Activated naive CD4-positive, alpha-beta T cell treated with Interleukin-2 at 50 U/mL for 16 hours (primary cell): Measurements from ENCODE around the gene MTCH2.

Source experiments
- DNase-seq: peaks from one replicate; pipeline ENCODE4 v3.0.0-alpha.2; 2020

Gene MTCH2

GRCh38 chr11:47631473-47631872, 10.9 kb downstream of the MTCH2 start:
- no peak for DNase-seq

GRCh38 chr11:47628026-47628425, 14.3 kb downstream of the MTCH2 start:
- no peak for DNase-seq

GRCh38 chr11:47626234-47626633, 16.1 kb downstream of the MTCH2 start:
- DNase-seq: no peak

GRCh38 chr11:47620836-47621378, 21.5 kb downstream of the MTCH2 start:
- DNase-seq: no peak

GRCh38 chr11:47617417-47617809, 24.9 kb downstream of the MTCH2 start:
- DNase-seq: no peak

- DNase-seq: peak; percentile 7
Measured at GRCh38 chr11:47616726-47617416, 25.5 kb downstream of the MTCH2 start.

GRCh38 chr11:47615249-47615648, 27.1 kb downstream of the MTCH2 start:
- DNase-seq: no peak

- DNase-seq: no peak
Measured at GRCh38 chr11:47611348-47611794, 31.0 kb downstream of the MTCH2 start.

- DNase-seq: no peak
Measured at GRCh38 chr11:47609675-47610074, 32.7 kb downstream of the MTCH2 start.

- DNase-seq: no peak
Measured at GRCh38 chr11:47607380-47607779, 35.0 kb downstream of the MTCH2 start.

- DNase-seq: no peak
Measured at GRCh38 chr11:47606731-47607130, 35.6 kb downstream of the MTCH2 start.

GRCh38 chr11:47605921-47606320, 36.4 kb downstream of the MTCH2 start:
- no peak for DNase-seq

GRCh38 chr11:47603295-47603694, 39.1 kb downstream of the MTCH2 start:
- no peak for DNase-seq

- DNase-seq: no peak
Measured at GRCh38 chr11:47599902-47600301, 42.5 kb downstream of the MTCH2 start.

- no peak for DNase-seq
Measured at GRCh38 chr11:47595967-47596366, 46.4 kb downstream of the MTCH2 start.

- no peak for DNase-seq
Measured at GRCh38 chr11:47595029-47595428, 47.3 kb downstream of the MTCH2 start.

GRCh38 chr11:47593934-47594855, 48.2 kb downstream of the MTCH2 start, which contains the start of gene C1QTNF4:
Gene C1QTNF4, minus strand, starts transcription at chr11:47594411. Its CDS starts 3,601 bp downstream, at chr11:47590810.
- no peak for DNase-seq

- no peak for DNase-seq
Measured at GRCh38 chr11:47593492-47593933, 48.8 kb downstream of the MTCH2 start.

- no peak for DNase-seq
Measured at GRCh38 chr11:47592970-47593369, 49.4 kb downstream of the MTCH2 start.

- no peak for DNase-seq
Measured at GRCh38 chr11:47592251-47592650, 50.1 kb downstream of the MTCH2 start.

GRCh38 chr11:47591764-47592163, 50.6 kb downstream of the MTCH2 start:
- no peak for DNase-seq

- DNase-seq: no peak
Measured at GRCh38 chr11:47589977-47590861, 52.1 kb downstream of the MTCH2 start.

GRCh38 chr11:47589584-47589976, 52.8 kb downstream of the MTCH2 start:
- DNase-seq: no peak
